Tibial nerve (tissue), 4 donors: Measurements from ENCODE around the gene ARHGAP27. TPM values are rescaled to one million over a fixed set of nuclear protein-coding genes. Genes with fewer than 3 reads are reported as not detected.

Experiments used
- DNase-seq, 2 donors: peaks; one replicate each; pipeline ENCODE4 v3.0.0-alpha.2; 2019; ENCODE audit warnings: low spot score in 2 of 2
- H3K27ac ChIP-seq, 4 donors: fragments of 200-600 bp; sonication (generic) in 3 of 4; one replicate each; pipeline ENCODE4 v1.5.1; 2017 to 2019; ENCODE audit warnings: mild to moderate bottlenecking in 1 of 4
- H3K27me3 ChIP-seq, 2 donors: fragments of 200-600 bp; sonication (generic) in 1 of 2; one replicate each; pipeline versions ENCODE4 v1.5.1 to v1.6.0; 2017 to 2019
- H3K36me3 ChIP-seq, 3 donors: fragments of 200-600 bp; sonication (generic); one replicate each; pipeline ENCODE4 v1.5.1; 2018 to 2019
- H3K4me1 ChIP-seq, 4 donors: fragments of 200-600 bp; sonication (generic) in 3 of 4; one replicate each; pipeline ENCODE4 v1.5.1; 2017 to 2019
- H3K4me3 ChIP-seq, 4 donors: fragments of 200-600 bp; sonication (generic) in 3 of 4; one replicate each; pipeline ENCODE4 v1.5.1; 2017 to 2019; ENCODE audit warnings: mild to moderate bottlenecking in 1 of 4, moderate library complexity in 1 of 4
- H3K9me3 ChIP-seq, 4 donors: fragments of 200-600 bp; sonication (generic) in 3 of 4; one replicate each; pipeline ENCODE4 v1.5.1; 2017 to 2019
- EP300 ChIP-seq, 2 donors: sonication (generic); formaldehyde crosslinking; IDR thresholded peaks; one replicate each; pipeline ENCODE4 v1.6.1; 2017; ENCODE audit warnings: antibody characterized with exemption in 2 of 2, mild to moderate bottlenecking in 1 of 2
- POLR2A ChIP-seq, 2 donors: fragments of 450-650 bp; IDR thresholded peaks; one replicate each; pipeline ENCODE4 v1.6.1; 2017; ENCODE audit warnings: antibody characterized with exemption in 2 of 2, mild to moderate bottlenecking in 2 of 2, moderate library complexity in 2 of 2
- WGBS, 2 donors: methylation state at CpG; one replicate each; pipeline ENCODE4 v1.1.5; 2018; 5-methylcytosine and 5-hydroxymethylcytosine counted together
- total RNA-seq, 4 donors: library from RNA; depleted of rRNA; stranded (reverse); fragments of >200 nt; gene quantifications; one replicate each; pipeline ENCODE4 v1.1.0, GENCODE V29; 2016
- TF ChIP-seq, protein P1 (sequence below), 5 experiments: fragments of 200-600 bp in 3 of 5; fragments of 450-650 bp in 2 of 5; sonication (generic) in 3 of 5; IDR thresholded peaks; one replicate each; pipeline ENCODE4 v1.5.1; 2016 to 2019; ENCODE audit warnings: antibody characterized with exemption in 5 of 5, mild to moderate bottlenecking in 3 of 5, moderate library complexity in 2 of 5

The ARHGAP27 gene
- total RNA-seq, 4 donors from 2014 or later: 18.4 to 36.3 (median 22.5) TPM

DNA sequence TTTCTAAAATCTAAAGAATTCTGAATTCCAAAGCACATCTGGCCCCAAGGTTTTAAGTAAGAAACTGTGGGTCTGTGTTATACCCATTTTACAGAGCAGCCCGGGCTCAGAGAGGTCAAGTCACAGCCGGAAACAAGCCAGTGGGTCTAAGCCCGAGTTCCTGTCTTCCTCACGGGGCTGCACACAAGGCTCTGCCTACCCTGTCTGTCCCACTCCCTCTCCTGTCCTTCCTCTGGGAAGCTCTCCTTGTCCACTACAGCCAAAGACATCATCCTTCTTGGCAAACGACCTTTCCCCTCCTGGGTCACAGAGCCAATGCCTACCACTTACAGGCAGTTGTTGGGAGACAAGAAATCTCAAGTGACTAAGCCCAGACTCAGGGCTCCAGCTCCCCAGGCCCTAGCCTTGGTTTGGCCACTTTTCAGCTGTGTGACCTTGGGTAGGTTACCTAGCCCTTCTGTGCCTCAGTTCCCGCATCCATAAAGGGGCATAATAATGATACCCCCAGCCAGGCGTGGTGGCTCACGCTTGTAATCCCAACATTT is 60.3 kb downstream of the ARHGAP27 start:
- Histone ChIP-seq H3K4me1 (peaks cover 0 to 33% (median 16%) of the 10 kb centered on the region in 4 donors), H3K36me3 (no peaks in the 10 kb centered on the region), H3K27ac (peak overlapping the region; percentile 67 to 89 (median 80)), H3K27me3 (no peaks in the 10 kb centered on the region), H3K9me3 (no peaks in the 10 kb centered on the region), H3K4me3 (peak overlapping the region in 1 of 4 donors; percentile 27)
- WGBS, 2 donors: 89 to 90% methylated on average over 8 of the region's 8 CpGs
- DNase-seq: peak in 1 of 2 donors; percentile 12
- TF ChIP-seq EP300 (IDR thresholded peaks at IDR 0.05): no peak
- TF ChIP-seq, protein P1, sequence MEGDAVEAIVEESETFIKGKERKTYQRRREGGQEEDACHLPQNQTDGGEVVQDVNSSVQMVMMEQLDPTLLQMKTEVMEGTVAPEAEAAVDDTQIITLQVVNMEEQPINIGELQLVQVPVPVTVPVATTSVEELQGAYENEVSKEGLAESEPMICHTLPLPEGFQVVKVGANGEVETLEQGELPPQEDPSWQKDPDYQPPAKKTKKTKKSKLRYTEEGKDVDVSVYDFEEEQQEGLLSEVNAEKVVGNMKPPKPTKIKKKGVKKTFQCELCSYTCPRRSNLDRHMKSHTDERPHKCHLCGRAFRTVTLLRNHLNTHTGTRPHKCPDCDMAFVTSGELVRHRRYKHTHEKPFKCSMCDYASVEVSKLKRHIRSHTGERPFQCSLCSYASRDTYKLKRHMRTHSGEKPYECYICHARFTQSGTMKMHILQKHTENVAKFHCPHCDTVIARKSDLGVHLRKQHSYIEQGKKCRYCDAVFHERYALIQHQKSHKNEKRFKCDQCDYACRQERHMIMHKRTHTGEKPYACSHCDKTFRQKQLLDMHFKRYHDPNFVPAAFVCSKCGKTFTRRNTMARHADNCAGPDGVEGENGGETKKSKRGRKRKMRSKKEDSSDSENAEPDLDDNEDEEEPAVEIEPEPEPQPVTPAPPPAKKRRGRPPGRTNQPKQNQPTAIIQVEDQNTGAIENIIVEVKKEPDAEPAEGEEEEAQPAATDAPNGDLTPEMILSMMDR (IDR thresholded peaks at IDR 0.05): no peak
- no peak for TF ChIP-seq POLR2A (IDR thresholded peaks at IDR 0.05)

DNA sequence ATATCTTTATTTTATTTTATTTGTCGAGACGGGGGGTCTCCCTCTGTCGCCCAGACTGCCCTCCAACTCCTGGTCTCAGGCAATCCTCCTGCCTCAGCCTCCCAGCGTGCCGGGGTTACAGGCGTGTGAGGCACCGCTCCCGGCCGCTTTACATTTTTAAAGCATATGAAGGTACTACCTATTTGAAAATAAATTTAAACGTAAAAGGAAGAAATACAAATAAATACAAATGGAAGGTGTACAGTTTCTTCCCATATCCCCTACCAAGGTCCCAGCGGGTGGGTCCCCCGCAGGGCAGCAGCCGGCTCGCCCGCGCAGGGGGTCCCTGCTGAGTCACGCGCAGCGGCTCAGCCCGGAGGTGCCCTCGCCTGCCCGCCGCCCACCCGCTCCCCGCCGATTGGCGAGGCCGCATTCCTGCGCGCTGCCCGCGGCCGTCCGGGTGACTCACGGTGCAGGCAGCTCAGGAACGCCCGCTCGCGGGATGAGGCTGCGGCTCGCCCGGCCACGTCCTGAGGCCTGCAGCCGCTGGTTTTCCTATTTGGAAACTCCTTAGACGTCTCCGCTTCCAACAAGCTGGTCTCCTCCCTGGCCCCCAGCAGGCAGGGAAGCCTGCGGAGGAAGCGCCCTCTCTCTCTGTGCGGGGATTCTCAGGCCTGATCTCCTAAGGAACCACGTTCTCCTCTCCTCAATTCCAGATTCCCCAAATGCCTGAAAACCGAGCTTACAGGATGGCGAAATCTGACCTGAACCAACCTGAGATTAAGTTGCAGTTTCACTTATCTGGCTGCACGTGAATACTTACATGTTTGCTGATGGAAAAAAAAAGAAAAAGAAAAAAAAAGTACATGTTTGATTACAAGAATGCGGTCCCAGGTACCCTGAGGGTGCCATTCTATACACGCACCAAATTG is 61.0 kb downstream of the ARHGAP27 start:
- Histone ChIP-seq H3K9me3 (no peaks in the 10 kb centered on the region), H3K4me3 (peak overlapping the region; percentile 23 to 48 (median 30)), H3K4me1 (peaks cover 0 to 33% (median 16%) of the 10 kb centered on the region in 4 donors), H3K27me3 (no peaks in the 10 kb centered on the region), H3K36me3 (no peaks in the 10 kb centered on the region), H3K27ac (peak overlapping the region; percentile 67 to 89 (median 80))
- TF ChIP-seq EP300 (IDR thresholded peaks at IDR 0.05): peak in 1 of 2 donors; percentile 78
- TF ChIP-seq, protein P1 (IDR thresholded peaks at IDR 0.05): no peak
- 15 to 16% methylated on average over 52 to 55 of the region's 55 CpGs for WGBS, 2 donors
- DNase-seq: peak; percentile 49 to 54

DNA sequence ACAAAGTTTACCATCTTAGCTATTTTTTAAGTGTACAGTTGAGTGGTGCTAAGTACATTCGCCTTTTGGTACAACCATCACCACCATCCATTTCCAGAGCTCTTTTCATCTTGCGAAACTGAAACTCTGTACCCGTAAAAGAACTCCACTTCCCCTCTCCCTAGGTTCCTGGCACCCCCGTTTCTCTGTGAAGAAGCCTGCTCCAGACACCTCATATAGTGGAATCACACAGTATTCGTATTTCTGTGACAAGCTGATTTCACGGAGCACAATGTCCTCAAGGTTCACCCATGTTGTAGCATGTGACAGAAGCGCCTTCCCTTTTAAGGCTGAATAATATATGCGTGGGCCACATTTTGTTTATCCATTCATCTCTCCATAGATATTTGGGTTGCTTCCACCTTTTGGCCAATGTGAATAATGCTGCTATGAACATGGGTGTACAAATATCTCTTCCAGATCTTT is 61.7 kb downstream of the ARHGAP27 start:
- H3K27ac ChIP-seq: peak overlapping the region; percentile 67 to 89 (median 80)
- TF ChIP-seq EP300 (IDR thresholded peaks at IDR 0.05) (no peak), POLR2A (IDR thresholded peaks at IDR 0.05) (no peak)
- TF ChIP-seq, protein P1 (IDR thresholded peaks at IDR 0.05): no peak
- DNase-seq: peak in 1 of 2 donors; percentile 3
- WGBS, 2 donors: 68% methylated on average over 8 of the region's 8 CpGs
- peak overlapping the region in 2 of 4 donors; percentile 33 to 48 for H3K4me3 ChIP-seq
- H3K9me3 ChIP-seq: no peaks in the 10 kb centered on the region
- peaks cover 0 to 33% (median 16%) of the 10 kb centered on the region in 4 donors for H3K4me1 ChIP-seq
- H3K36me3 ChIP-seq: no peaks in the 10 kb centered on the region
- no peaks in the 10 kb centered on the region for H3K27me3 ChIP-seq

DNA sequence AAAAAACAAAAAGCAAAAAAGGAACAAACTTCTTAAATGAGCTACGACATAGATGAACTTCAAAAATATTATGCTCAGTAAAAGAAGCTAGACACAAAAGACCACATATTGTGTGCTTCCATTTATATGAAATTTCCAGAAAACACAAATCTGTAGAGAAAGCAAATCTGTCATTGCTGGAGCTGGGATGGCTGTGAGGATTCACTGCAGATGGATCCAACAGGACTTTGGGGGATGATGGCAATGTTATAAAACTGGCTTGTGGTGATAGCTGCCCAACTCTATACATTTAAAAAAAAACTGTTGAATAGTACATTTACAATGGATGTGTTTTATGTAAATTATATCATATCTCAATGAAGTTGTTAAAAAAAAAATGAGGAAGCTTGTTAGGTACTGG is 63.2 kb downstream of the ARHGAP27 start:
- no peaks in the 10 kb centered on the region for H3K36me3 ChIP-seq
- H3K4me3 ChIP-seq: no peak overlapping the region
- no peak for DNase-seq
- 58 to 86% methylated on average over 1 of the region's 1 CpG for WGBS, 2 donors
- no peak overlapping the region for H3K27ac ChIP-seq
- peaks cover 0 to 37% (median 16%) of the 10 kb centered on the region in 4 donors for H3K4me1 ChIP-seq
- no peaks in the 10 kb centered on the region for H3K9me3 ChIP-seq
- H3K27me3 ChIP-seq: no peaks in the 10 kb centered on the region
- TF ChIP-seq EP300 (IDR thresholded peaks at IDR 0.05): no peak
- no peak for TF ChIP-seq POLR2A (IDR thresholded peaks at IDR 0.05)
- TF ChIP-seq, protein P1 (IDR thresholded peaks at IDR 0.05): no peak

DNA sequence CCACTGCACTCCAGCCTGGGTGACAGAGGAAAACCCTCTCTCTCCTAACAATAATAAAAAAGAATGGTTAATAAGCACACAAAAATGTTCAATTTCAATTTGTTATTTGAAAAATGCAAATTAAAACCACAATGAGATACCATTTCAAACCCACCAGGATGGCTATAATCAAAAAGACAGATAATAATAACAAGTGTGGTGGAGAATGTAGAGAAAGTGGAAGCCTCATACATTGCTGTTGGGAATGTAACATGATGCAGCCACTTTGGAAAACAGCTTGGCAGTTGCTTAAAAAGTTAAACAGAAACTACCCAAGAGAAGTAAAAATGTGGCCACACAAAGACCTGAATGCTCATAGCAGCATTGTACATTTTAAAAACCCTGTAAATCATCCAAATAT is 64.0 kb downstream of the ARHGAP27 start:
- Histone ChIP-seq H3K4me3 (no peak overlapping the region), H3K4me1 (peaks cover 0 to 32% (median 15%) of the 10 kb centered on the region in 4 donors), H3K9me3 (no peaks in the 10 kb centered on the region), H3K27ac (no peak overlapping the region), H3K27me3 (no peaks in the 10 kb centered on the region), H3K36me3 (no peaks in the 10 kb centered on the region)
- TF ChIP-seq, protein P1 (IDR thresholded peaks at IDR 0.05): no peak
- TF ChIP-seq EP300 (IDR thresholded peaks at IDR 0.05) (no peak), POLR2A (IDR thresholded peaks at IDR 0.05) (no peak)
- no peak for DNase-seq
